ENCODE results near the gene HOXA13.

HOXA13 gene

DNA sequence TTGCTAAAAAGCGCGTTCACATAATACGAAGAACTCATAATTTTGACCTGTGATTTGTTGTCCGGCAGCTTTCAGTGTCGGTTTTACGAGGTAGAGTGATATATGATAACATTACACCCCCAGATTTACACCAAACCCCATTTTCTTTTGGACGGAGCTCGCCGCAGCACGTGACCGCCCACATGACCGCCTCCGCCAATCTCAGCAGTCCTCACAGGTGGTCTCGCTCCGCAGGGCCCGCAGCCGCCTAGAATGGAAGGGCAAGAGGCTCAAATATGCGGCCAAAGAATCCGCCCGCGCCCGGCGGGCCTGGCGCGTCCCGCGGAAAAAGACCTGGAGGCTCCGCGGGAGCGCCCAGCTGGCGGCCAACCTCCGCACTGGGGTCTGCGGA, 43.4 kb downstream of the HOXA13 start, which contains the start of gene HOXA7:
TSS of gene HOXA7 (minus strand) at position 168 of the 391 bp plus-strand sequence. CDS start at position 38, 130 bp downstream.
- no peak for DNase-seq

DNA sequence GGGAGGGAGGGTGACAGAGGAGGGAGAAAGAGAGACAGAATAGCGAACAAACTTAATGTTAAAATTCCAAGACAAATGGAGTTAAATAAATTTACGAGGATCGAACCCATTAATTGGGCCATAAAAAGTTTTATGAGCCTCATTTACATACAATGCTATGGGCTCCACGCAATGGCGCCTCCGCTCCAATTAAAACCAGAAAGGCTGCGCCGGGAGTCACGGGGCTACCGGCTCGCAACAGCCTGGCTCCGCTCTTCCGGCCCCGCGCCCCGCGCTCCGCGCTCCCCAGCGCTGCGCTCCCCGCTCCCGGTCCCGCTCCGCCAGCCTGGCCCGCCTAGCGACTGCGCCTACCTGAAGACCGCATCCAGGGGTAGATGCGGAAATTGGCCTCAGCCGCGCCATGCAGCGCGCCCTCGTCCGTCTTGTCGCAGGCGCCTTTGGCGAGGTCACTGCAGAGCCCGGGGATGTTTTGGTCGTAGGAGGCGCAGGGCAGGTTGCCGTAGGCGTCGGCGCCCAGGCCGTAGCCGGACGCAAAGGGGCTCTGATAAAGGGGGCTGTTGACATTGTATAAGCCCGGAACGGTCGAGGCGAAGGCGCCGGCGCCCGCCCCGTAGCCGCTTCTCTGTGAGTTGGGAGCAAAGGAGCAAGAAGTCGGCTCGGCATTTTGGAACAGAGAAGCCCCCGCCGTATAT, 43.9 kb downstream of the HOXA13 start:
- no peak for DNase-seq

DNA sequence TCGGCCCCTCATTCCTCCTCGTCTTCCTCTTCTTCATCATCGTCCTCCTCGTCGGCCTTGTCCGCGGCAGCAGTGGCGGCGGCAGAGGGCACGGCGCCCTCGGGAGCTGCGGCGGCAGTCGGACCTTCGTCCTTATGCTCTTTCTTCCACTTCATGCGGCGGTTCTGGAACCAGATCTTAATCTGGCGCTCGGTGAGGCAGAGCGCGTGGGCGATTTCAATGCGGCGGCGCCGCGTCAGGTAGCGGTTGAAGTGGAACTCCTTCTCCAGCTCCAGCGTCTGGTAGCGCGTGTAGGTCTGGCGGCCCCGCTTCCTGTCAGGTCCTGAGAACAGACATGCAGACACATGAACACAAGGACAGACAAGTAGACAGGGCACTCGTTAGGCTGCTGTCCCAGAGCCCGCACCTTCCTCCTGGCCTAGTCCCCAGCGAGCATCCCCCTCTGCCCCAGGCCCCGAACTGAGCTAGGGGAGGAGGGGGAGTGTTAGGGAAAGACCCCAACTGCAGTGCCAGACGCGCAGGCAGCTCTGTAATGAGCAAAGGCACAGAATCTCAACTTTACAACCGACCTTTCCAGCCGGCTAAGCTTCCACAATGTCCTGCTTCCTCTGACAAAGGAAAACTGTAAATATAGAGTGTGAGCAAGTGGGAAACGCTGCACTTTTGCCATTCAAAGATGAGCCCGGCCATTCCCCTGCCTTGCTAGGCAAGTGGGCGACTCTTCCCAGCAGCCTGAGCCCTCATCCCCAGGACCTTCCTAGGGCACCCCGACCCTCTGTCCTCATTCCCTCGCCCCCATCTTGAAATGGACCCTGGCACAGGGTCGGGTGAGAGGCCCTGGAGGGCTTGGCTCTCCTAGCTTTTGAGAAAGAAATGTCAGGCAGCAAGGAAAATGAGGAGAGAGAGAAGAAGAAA, 44.7 kb downstream of the HOXA13 start:
- no peak for DNase-seq

- DNase-seq: no peak
Observed at GRCh38 chr7:27154369-27154768, 45.5 kb downstream of the HOXA13 start.

DNA sequence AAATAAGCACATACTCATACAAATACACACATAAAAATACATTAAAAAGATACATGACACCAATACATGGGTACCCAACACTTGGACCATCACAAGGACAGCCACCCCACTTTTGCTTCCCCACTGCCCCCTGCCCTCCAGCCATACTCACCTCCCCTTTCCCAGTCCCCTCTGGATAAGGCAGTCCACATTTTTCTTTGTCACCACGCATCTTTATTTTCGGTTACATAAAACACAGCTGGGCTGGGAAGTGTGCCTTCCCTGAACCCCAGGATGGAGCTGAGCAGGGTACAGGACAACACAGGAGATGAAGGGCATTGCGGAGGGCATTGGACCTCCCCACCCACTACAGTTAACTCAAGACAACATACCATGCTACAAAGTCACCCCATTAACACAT, 46.4 kb downstream of the HOXA13 start:
- no peak for DNase-seq

DNA sequence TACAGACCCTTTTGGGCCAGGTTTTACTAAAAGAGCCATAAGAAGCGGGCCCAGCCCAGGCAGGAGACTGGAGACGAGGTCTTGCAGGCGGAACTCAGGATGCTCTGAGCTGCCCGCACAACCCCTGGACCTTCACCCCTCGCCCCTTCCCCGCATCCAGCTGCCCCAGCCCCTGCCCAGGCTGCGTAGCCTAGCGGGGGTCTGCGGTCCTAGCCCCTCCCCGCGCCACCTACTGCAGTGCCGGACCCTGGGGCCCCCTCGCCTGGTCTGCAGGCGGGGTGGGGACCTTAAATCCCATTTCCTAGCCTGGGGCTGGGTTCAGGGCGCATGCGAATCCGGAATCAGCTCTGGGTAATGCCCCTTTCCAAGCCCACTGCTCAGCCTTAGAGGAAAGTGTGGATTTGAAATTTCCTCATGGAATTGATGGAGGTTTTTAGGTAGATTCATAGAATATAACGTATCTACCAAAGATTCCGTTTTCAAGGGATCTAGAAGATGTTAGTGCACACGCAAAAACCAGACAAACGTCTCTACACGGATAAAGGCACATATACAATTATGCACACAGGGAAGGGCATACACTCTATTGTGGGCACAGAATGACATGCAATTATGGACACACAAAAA, 47.0 kb downstream of the HOXA13 start:
- no peak for DNase-seq

DNA sequence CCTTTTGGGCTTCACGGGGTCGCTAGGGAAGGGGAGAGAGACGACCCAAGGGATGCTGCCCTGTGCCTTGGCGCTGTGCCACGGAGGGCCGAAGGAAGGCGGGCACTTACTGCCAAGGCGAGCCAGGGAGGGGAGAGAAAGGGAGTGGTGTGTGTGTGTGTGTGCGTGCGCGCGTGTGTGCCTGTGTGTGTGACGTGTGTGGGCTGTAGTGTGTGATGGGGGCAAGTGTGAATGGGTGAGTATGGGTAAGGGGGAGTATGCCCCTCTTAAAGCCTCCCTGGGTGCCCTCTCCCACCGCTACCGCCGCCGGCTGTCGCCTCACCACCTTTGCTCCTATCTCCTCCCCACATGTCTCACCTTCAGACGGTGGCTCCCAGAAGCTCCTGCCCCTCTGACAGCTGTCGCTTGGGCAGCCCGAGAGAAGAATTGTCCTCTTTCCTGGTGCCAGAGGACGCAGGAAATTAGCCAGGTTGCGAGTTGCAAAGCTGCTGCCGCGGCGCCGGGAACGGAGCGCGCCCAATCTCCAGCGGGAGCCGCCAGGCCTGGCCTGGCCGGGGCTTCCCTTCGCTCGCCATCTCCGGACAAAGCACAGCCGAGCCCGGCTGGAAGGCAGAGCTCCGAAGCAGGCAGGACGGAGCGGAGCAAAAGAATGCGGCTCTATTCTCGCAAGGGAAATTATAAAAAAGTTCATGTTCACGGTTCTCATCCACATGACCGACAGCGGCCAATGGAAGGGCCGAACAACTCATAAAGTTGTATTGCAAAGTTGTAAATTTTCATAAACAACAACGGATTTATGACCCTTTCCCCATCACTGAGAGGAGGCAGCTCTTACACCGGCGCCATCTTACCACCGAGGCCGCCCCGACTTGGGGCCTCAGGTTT, 47.7 kb downstream of the HOXA13 start, which contains the start of gene HOXA3:
TSS of gene HOXA3 (minus strand) at position 653 of the 885 bp plus-strand sequence. CDS start 41,943 bp downstream, outside the sequence.
- DNase-seq: no peak

DNA sequence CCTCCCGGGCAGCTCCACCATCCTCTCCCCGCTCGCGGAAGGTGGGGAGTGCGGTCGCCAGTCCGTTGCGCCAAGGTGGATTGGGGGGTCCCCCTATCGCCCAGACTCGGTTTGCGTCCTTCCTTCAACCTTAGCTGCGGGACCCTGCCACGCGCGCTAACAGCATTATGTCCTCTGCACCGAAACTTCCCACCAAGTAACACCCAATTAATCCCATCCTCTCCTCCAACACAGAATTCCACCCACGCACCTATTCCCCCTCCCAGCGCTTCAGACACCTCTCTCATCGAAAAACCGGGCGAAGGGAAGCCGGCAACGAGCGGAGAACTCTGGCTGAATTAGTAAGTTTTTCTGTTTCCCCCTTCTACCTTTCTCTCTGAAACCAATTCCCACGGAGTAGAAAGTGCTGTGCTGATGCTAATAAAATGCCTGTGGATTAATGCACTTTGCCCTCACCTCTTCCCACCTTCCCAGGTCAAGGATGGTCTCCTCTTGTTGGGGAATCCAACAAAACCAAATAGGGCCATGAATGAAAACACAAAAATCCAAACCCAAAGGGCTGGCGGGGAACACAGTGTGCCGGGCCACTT, 48.5 kb downstream of the HOXA13 start:
- no peak for DNase-seq

- peak; percentile 84 for DNase-seq
Observed at GRCh38 chr7:27150568-27151340, 49.1 kb downstream of the HOXA13 start.

GRCh38 chr7:27149842-27150567, 49.9 kb downstream of the HOXA13 start:
- DNase-seq: no peak

- DNase-seq: no peak
Observed at GRCh38 chr7:27148756-27149641, 50.9 kb downstream of the HOXA13 start.

DNA sequence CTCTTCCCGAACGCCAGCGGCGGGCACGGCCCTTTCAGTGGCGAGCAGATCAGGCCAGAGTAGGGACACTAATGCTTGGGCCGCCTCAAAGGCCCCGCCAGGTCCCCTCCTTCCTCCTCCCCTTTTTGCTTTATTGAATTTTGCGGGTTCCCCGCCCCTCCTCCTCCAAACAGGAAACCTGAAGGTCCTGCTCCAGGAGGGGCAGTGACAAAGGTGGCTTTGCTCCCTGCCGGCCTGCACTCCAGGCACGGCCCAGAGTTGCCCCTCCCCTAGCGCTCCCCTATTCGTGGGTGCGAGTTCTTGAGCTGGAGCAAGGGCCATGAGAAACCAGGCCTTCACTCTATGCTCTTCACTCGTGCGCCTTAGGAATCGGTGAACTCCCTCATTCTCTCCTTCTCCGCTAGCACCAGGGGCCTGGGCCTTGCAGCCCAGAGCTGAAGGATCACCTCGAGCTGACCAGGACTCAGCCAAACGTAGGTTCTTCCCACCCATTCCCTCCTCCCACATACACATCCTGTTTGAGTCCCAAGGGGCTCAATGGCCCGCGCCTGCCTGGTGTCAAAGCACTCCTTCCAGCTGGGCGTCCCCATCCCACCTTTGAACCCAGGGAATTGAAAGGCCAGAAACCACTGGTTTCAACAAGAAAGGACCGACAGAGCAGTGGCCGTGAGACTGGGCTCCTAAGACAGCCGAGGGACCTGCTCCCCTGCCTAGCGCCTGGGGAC, 51.7 kb downstream of the HOXA13 start:
- DNase-seq: no peak

GRCh38 chr7:27147199-27148030, 52.5 kb downstream of the HOXA13 start, which contains the start of gene HOXA6:
TSS of gene HOXA6 (minus strand) at chr7:27147774. CDS start at chr7:27147749, 25 bp downstream.
- DNase-seq: no peak

DNA sequence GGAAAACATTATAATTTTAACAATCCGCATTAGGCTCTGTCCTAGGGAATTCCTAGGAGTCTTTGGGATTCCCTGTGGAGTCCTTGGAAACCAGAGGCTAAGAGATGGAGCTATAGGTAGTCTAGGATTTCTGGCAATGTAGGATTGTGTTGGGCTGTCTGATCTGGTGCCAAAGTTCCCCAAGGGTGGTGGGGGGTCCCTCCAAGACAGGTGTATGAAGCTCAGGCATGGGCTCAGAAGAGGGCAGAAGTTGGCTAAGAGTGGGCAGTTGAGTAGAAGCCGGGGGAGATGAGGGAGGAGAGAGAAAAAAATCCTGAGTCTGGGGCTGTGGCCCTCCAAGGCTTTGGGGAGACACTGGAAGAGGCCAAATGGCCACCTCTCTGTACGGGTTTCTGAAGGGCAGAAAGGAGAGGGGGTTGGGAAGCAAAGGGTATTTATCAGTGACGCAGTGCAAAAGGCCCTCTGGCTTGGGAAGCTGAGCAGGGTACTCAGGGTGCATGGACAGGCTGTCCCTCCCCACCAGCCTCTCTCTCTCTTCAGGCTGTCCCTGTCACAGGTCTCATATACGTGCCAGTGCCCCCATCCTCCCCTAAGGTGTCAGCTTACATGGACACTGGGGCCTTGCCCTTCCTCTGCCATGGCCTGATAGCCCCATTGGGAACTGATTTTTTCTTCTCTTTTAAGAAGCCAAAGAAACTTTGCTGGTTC, 53.2 kb downstream of the HOXA13 start:
- no peak for DNase-seq

GRCh38 chr7:27145914-27146412, 53.9 kb downstream of the HOXA13 start:
- no peak for DNase-seq

GRCh38 chr7:27145165-27145913, 54.6 kb downstream of the HOXA13 start:
- no peak for DNase-seq
